Stimulated activated CD4-positive, alpha-beta T cell treated with anti-CD3 and anti-CD28 coated beads, Interleukin-4, amount 100 ng/mL, for 48 hours (primary cell): ENCODE data around the gene RPS3.

Experiments
- DNase-seq, 2 donors: peaks; one replicate each; pipeline ENCODE4 v3.0.0-alpha.2; 2020; ENCODE audit warnings: low read depth in 2 of 2

RPS3 gene

DNA sequence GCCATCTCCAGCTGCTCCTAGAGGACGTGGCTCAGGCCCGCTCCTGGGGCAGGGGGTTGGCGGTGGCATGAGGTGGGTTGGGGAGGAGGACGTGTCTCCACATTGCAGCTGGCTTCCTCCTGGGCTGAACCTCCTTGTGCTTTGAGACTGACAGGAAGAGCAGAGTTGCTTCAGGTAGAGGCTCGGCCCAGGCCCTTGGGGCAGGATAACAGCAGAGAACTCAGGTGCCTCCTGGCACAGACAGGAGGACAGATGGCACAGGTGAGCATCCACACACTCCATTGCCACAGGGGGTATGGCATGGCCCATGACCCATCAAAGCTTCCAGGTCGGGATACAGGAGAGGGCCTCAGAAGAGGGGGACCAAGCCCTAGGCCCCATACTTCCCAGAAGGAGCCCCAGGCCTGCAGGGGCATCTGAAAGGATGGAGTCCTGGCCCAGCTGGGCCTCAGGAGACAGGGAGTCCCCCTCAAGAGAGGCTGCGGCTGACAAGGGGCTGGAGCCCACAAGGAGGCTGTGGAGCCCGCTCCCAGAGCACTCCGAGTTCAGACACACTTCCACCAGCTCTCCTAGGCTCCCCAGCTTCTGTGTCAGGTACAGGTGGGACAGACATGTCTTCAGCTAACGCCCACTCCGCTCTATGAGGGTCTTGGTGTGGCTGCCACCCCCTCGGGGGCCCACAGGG is 35.7 kb downstream of the RPS3 start:
- no peak for DNase-seq

- no peak for DNase-seq
These were observed 36.2 kb downstream of the RPS3 start for GRCh38 chr11:75435571-75435925.

- DNase-seq: no peak
These were observed 37.5 kb downstream of the RPS3 start for GRCh38 chr11:75436806-75437205.

DNA sequence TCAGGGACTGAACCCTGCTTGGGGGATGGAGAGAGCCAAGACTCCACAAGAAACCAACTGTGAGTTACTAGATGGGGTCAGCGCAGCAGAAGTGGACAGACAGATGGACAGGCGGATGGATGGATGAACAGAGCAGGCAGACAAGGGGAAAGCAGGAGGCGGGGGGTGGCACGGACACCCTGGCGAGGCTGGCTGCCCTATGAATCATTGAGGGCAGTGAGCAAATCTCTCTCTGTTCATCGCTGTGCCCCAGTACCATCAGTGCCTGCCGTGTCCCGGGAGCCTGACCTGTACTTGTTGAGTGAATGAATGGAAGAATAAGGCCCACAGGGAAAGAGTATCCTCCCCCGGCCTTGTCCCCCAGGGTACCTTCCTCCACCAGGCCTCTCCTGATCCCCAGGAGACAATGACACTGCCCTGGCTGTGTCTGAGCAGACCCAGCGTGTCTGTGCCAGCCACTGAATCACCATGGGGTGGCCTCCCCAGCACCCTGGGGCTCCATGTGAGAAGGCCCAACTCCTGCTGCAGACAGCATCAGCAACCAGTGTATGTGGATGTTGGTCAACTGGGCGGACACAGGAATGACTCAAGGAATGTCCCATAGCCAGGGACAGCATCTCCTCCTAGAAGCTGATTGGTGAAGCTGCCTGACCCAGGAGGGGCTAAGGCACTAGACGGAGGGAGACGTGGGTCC is 38.8 kb downstream of the RPS3 start:
- DNase-seq: no peak

GRCh38 chr11:75439026-75439425 is 39.7 kb downstream of the RPS3 start:
- no peak for DNase-seq

DNA sequence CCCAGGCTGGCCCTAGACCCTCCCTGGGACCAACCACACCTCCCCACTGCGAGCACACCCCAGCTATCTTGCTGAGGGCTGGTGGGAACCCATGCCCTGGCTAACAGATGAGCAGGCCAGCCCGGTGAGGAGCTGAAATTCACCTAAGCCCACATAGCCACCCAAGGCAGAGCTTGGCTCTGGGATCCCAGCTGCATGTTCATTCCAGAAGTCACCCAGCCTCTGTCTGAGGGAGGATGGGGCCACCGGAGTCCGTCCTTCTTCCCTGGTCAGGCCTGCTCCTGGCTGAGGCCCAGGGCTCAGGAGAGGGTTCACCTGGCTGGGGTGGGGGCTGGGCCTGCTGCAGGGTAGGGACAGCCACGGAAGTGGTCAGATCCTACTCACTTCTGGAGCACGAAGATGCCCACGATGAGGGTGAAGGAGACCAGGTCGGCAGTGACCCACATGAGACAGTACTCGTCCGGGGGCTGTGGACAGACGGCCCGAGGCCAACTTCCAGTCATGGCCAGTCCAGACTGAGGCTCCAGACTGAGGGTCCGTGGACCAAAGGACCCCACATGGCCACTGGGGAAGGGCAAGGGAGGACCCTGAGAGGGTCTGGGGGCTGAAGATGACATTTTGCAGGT is 40.3 kb downstream of the RPS3 start:
- DNase-seq: no peak

GRCh38 chr11:75440960-75441803 is 41.9 kb downstream of the RPS3 start:
- DNase-seq: no peak

DNA sequence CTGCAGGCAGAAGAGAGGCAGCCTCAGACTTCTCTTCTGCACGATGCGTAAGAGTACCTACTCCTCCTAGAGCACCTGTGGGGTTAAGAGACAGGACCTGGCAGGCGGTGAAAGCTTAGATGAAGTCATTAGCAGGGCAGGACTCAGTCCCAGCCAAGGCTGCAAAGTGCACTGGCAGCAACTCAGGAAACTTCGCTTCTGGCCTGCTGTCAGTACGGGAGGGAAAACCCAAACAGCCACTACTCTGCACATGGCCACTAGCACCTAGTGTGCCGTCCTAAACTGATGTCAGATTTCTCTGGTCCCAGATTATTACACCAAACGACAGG is 42.5 kb downstream of the RPS3 start:
- no peak for DNase-seq

DNA sequence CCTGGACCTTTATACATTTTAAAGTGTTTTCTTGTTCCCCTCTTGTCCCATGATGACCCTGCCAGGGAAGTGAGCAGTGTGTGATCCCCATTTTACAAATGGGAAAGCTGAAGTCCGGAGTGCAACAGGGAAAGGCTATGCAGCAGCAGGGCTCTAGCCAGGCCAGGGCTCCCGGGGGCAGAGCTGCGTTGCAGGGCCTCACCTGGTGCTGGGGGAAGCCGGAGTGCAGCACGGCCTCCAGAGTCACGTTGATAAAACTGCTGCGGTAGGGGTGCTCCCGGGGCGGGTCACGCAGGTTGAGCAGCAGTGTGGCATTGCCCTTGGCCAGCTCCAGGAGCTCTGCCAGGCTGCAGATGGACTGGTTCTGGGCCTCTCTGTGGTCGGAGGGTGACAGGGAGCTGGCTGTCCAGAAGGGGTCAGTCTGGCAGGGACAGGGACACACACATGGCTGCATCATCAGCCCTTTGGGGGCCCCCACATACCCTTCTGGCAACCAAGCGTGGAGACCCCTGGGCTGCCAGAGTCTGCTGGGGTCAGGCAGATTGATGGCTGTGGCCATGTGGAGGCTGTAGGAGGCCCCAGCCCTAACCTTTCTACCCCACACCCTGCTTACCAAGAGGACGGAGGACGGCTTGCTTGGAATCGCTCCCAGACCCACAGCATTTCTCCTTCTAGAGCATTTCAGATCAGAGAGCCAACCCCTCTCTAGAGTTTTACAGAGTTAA is 43.0 kb downstream of the RPS3 start:
- DNase-seq: no peak

DNA sequence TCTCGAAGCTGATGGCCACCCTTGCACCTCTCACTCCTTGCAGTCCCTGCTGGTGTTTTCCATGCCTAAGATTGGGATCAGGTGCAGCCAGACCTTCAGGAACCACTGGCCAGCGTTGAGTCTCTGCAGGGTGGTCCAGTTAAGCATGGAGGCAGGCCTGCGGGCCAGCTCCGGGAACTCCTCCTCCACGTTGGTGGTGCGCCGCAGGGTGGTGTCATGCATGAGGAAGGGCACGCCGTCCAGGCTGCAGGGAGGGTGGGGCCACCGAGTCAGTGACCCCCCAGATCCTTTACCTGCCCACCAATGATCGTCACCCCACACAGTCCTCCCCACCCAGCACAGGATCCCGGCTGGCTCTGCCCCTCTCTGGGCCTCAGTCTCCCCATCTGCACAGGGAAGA is 43.7 kb downstream of the RPS3 start:
- DNase-seq: no peak

DNA sequence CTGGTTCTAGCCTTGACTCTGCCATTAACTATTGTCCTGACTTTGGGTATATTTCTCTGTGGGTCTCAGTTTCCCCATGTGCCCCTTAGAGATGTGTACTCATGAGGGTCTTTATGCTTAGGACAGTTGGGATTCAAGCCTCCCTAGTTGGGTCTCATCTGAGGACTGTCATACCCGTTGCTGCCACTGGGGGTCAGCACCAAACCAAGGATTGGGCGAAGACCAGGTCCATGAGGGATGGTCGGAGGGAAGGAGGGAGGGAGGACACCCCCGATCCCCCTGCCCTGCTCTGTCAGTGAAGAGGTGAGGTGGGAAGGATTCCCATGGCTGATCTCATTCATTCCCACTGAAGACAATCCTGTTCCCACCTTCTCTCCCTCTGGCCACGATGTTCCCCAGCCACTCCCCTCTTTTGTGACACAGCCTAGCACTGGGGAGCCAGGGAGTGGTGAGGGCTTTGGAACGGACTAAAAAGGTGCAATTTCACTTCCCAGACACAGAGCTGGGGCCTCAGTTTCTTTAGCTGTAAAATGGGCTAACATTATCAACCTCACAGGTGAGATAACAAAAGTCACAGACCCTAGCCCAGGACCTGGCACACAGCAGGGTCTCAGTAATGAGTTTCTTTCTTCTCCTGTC is 46.1 kb downstream of the RPS3 start:
- DNase-seq: peak; percentile 58 to 76

- DNase-seq: no peak
These were observed 48.1 kb downstream of the RPS3 start for GRCh38 chr11:75447415-75447814.

DNA sequence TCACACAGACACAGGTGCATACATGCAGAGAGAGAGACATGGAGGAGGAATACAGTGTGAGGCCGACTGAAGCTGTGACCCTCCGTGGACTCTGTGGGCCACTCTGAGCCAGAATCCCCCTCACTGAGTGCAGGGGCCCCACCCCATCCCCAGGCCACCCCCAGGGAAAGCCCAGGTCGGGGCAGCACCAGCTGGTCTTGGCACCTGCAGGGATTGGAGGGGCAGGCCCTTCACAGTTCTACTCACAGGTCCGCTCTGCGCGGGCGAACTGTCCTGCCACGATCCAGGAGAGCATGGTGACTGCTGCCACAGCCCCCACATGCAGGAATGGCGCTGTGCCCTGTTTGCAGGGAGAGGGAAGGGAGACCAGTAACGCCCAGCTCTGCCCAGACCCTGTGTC is 50.0 kb downstream of the RPS3 start:
- no peak for DNase-seq

DNA sequence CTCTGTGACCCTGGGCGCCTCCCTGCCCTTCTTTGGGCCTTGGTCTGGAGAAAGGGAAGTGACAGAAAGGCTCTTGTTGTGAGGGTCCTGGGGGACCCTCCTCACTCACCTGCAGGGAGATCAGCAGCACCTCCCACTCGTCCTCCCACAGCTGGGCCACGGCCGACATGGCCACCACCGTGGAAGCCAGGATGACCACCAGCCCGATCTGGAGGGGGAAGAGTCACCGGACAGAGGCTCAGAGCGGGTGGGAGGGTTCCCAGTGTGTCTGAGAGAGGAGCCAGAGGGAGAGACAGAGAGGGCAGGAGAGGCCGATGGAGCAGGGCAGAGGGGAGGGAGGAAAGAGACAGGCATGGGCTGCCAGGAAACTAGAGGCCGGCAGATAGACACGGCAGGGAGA is 50.5 kb downstream of the RPS3 start:
- DNase-seq: no peak

- no peak for DNase-seq
These were observed 50.9 kb downstream of the RPS3 start for GRCh38 chr11:75450236-75450635.

GRCh38 chr11:75450826-75451821 is 51.8 kb downstream of the RPS3 start:
- peak; percentile 23 to 49 for DNase-seq

- DNase-seq: no peak
These were observed 54.8 kb downstream of the RPS3 start for GRCh38 chr11:75453916-75454655.

GRCh38 chr11:75454987-75455386 is 55.7 kb downstream of the RPS3 start:
- no peak for DNase-seq
